Pancreas (tissue), 10 donors: Measurements from ENCODE around the gene GALR3. TPM values are rescaled to one million over a fixed set of nuclear protein-coding genes. Genes with fewer than 3 reads are reported as not detected.
"Not testable (repeated sequence)": the region's sequence is repeated elsewhere in the genome, so short reads cannot be mapped to it uniquely, and the experiment has no call there.

ENCODE experiments used
- ATAC-seq, 4 donors: fragments of 200-7000 bp; cut with Tn5 transposase; one replicate each; pipeline versions ENCODE4 v1.8.0 to v1.9.1; 2020; ENCODE audit warnings: mild to moderate bottlenecking in 4 of 4, moderate library complexity in 4 of 4
- DNase-seq, 6 donors: peaks; one replicate each; pipeline ENCODE4 v3.0.0-alpha.2; 2020
- FAIRE-seq: peaks from 2 replicates; lab custom pipeline; 2012; peaks lifted over from hg19 to GRCh38; lab: Jason Lieb, UNC
- H3K27ac ChIP-seq, 4 donors: fragments of 200-600 bp; sonication (generic); 1 replicate in 3 of 4; 2 replicates in 1 of 4; pipeline versions ENCODE4 v1.5.0 to v1.8.0; 2020
- H3K27me3 ChIP-seq, 4 donors: fragments of 200-600 bp; one replicate each; pipeline ENCODE4 v1.8.0; 2021
- H3K36me3 ChIP-seq, 3 donors: fragments of 200-600 bp; sonication (generic) in 1 of 3; one replicate each; pipeline versions ENCODE4 v1.5.0 to v1.8.0; 2020 to 2021
- H3K4me1 ChIP-seq, 3 donors: fragments of 200-600 bp; one replicate each; pipeline ENCODE4 v1.8.0; 2021
- H3K4me3 ChIP-seq, 4 donors: fragments of 200-600 bp; sonication (generic) in 2 of 4; one replicate each; pipeline versions ENCODE4 v1.5.0 to v1.8.0; 2020 to 2021
- H3K9me3 ChIP-seq, 4 donors: fragments of 200-600 bp; one replicate each; pipeline ENCODE4 v1.8.0; 2021
- CTCF ChIP-seq, 4 donors: fragments of 200-600 bp; sonication (generic) in 3 of 4; IDR thresholded peaks; one replicate each; pipeline versions ENCODE4 v1.5.0 to v1.8.0; 2021; ENCODE audit warnings: antibody characterized with exemption in 4 of 4
- WGBS, 2 donors: extraction: QIAGEN DNeasy Blood & Tissue Kit; methylation state at CpG; one replicate each; pipeline ENCODE4 v1.1.7; 2013; 5-methylcytosine and 5-hydroxymethylcytosine counted together
- intact Hi-C, 3 donors: fragments of 100-400 bp; cut with DNase I; formaldehyde crosslinking; loops; one replicate each; pipeline versions ENCODE4 v1.11.1 to v1.14.2; 2022
- polyA plus RNA-seq, 2 donors: library from polyadenylated mRNA; stranded (reverse); fragments of 200-250 nt; gene quantifications; one replicate each; pipeline ENCODE4 v1.2.3, GENCODE V29; 2013
- total RNA-seq, 6 donors: library from RNA; stranded (reverse); fragmentation: NEBNext Ultra II Directional in 4 of 6; extraction: Animal tissue kit (Norgen Biotek cat#: 25700) in 4 of 6; gene quantifications; one replicate each; pipeline versions ENCODE4 v1.2.1 to v1.2.4, GENCODE V29; 2021 to 2023
- donor health status: healthy with polysubstance abuse.
- donor health status: DM: no; HTN: no; CAD: no; lungs with moderate emphysema.
- donor health status: DM: no; HTN: no; CAD: no.
- donor health status: control.
- donor health status: control.
- donor health status: Bipolar disorder and iron deficiency.
- donor health status: DM: yes; HTN: yes; CAD: no.
- donor health status: DM: no; HTN: no; CAD: no.
- donor health status: DM: no; HTN: no; CAD: no.
- donor health status: DM: yes; HTN: yes; CAD: no.

Gene GALR3
- total and polyA plus RNA-seq, 8 donors, result 0.19 to 0.75 (median 0.43) TPM; not detected in 3

- Histone ChIP-seq H3K27ac (no peak overlapping the region), H3K4me1 (no peaks in the 10 kb centered on the region), H3K4me3 (no peak overlapping the region), H3K36me3 (no peaks in the 10 kb centered on the region), H3K27me3 (no peaks in the 10 kb centered on the region), H3K9me3 (no peaks in the 10 kb centered on the region)
- DNase-seq (no peak), ATAC-seq (no peak), FAIRE-seq (no peak)
- 68 to 72% methylated on average over 14 of the region's 14 CpGs for WGBS, 2 donors
- TF ChIP-seq CTCF (IDR thresholded peaks at IDR 0.05), result no peak
- intact Hi-C loops, result loop anchor here in 1 of 3 donors (10.0 kb wide), 1 partner anchor 153 kb away; no protein-coding TSS in a partner anchor
These were observed 25.2 kb upstream of the GALR3 start for GRCh38 chr22:37797874-37798500.

DNA sequence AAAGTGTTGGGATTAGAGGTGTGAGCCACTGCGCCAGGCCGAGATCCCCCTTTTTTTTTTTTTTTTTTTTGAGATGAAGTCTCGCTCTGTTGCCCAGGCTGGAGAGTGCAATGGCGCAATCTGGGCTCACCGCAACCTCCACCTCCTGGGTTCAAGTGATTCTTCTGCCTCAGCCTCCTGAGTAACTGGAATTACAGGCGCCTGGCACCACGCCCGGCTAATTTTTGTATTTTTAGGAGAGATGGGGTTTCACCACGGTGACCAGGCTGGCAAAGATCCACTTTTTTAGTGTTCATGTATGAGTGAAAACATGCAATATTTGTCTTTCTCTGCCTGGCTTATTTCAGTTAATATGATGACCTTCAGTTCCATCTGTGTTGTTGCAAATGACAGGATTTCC lies 23.2 kb upstream of the GALR3 start:
- FAIRE-seq, DNase-seq: not testable (repeated sequence)
- intact Hi-C loops, result loop anchor here in 1 of 3 donors (10.0 kb wide), 1 partner anchor 155 kb away; no protein-coding TSS in a partner anchor

GRCh38 chr22:37801946-37802309 lies 21.3 kb upstream of the GALR3 start:
- no peaks in the 10 kb centered on the region for H3K9me3 ChIP-seq
- H3K27ac ChIP-seq, result peak overlapping the region; percentile 70 to 89 (median 79)
- no peaks in the 10 kb centered on the region for H3K36me3 ChIP-seq
- 0 to 2% methylated on average over 13 of the region's 13 CpGs for WGBS, 2 donors
- no peak for TF ChIP-seq CTCF (IDR thresholded peaks at IDR 0.05)
- H3K4me3 ChIP-seq, result peak overlapping the region; percentile 41 to 61 (median 56)
- no peaks in the 10 kb centered on the region for H3K4me1 ChIP-seq
- FAIRE-seq, result no peak
- DNase-seq, result peak in 1 of 6 donors; percentile 59
- intact Hi-C loops, result no loop called here
- ATAC-seq, result peak; percentile 9 to 41 (median 16)
- H3K27me3 ChIP-seq, result no peaks in the 10 kb centered on the region

More for the DNA sequence above, 23.2 kb upstream of the GALR3 start:
- not testable (repeated sequence) for H3K4me3 ChIP-seq, ATAC-seq, H3K9me3 ChIP-seq, H3K27me3 ChIP-seq, H3K36me3 ChIP-seq, H3K27ac ChIP-seq, H3K4me1 ChIP-seq
- 73 to 84% methylated on average over 7 to 9 of the region's 9 CpGs for WGBS, 2 donors

GRCh38 chr22:37802310-37803194 lies 20.6 kb upstream of the GALR3 start:
- no peaks in the 10 kb centered on the region for H3K4me1 ChIP-seq
- H3K4me3 ChIP-seq, result peak overlapping the region; percentile 41 to 61 (median 56)
- 1% methylated on average over 51 to 63 of the region's 63 CpGs for WGBS, 2 donors
- intact Hi-C loops, result no loop called here
- H3K9me3 ChIP-seq, result no peaks in the 10 kb centered on the region
- no peaks in the 10 kb centered on the region for H3K27me3 ChIP-seq
- H3K27ac ChIP-seq, result peak overlapping the region; percentile 70 to 89 (median 79)
- peak; percentile 39 to 63 (median 51) for ATAC-seq
- FAIRE-seq, result no peak
- DNase-seq, result peak; percentile 66 to 86 (median 72)
- no peaks in the 10 kb centered on the region for H3K36me3 ChIP-seq
- TF ChIP-seq CTCF (IDR thresholded peaks at IDR 0.05), result no peak

- Histone ChIP-seq H3K4me1 (no peaks in the 10 kb centered on the region), H3K27ac (peak overlapping the region in 3 of 4 donors; percentile 78 to 89 (median 80)), H3K36me3 (no peaks in the 10 kb centered on the region), H3K4me3 (peak overlapping the region in 2 of 4 donors; percentile 56 to 61), H3K27me3 (no peaks in the 10 kb centered on the region), H3K9me3 (no peaks in the 10 kb centered on the region)
- no peak for DNase-seq
- 19 to 20% methylated on average over 16 of the region's 16 CpGs for WGBS, 2 donors
- intact Hi-C loops, result no loop called here
- no peak for FAIRE-seq
- no peak for ATAC-seq
- no peak for TF ChIP-seq CTCF (IDR thresholded peaks at IDR 0.05)
These were observed 20.0 kb upstream of the GALR3 start for GRCh38 chr22:37803195-37803638.
